Stimulated activated CD4-positive, alpha-beta T cell treated with anti-CD3 and anti-CD28 coated beads, Interleukin-2, amount 100 ng/mL, for 24 hours (primary cell): ENCODE results near the gene PRDM16.

Source experiments
- DNase-seq, 2 donors: peaks; one replicate each; pipeline ENCODE4 v3.0.0-alpha.2; 2020

PRDM16 gene

DNA sequence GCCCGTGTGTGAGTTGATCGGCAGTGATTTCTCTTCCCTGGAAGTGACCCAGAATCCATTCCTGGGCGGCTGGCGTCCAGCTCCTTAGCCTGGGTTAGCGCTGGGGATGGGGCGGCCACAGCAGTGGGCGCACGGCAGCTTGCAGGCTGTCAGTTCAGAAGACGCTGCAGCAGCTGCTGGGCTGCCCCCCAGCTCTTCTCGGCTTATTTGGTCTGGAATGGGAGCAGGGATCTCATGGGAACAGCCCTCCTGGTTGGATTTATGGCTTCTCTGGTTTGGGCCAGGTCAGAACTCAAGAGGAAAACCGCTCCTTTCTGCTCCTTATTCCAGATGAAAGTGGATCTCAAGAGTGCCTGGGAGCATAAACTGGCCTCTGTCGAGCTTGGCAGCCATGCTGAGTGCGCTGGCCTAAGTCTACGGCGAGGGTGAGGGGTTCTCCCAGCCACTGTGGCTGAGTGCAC is 148.2 kb downstream of the PRDM16 start:
- no peak for DNase-seq

- DNase-seq = no peak
Measured at GRCh38 chr1:3217979-3218679, 149.1 kb downstream of the PRDM16 start.

- no peak for DNase-seq
Measured at GRCh38 chr1:3219005-3219790, 150.2 kb downstream of the PRDM16 start.

- DNase-seq = no peak
Measured at GRCh38 chr1:3219791-3220467, 150.9 kb downstream of the PRDM16 start.

DNA sequence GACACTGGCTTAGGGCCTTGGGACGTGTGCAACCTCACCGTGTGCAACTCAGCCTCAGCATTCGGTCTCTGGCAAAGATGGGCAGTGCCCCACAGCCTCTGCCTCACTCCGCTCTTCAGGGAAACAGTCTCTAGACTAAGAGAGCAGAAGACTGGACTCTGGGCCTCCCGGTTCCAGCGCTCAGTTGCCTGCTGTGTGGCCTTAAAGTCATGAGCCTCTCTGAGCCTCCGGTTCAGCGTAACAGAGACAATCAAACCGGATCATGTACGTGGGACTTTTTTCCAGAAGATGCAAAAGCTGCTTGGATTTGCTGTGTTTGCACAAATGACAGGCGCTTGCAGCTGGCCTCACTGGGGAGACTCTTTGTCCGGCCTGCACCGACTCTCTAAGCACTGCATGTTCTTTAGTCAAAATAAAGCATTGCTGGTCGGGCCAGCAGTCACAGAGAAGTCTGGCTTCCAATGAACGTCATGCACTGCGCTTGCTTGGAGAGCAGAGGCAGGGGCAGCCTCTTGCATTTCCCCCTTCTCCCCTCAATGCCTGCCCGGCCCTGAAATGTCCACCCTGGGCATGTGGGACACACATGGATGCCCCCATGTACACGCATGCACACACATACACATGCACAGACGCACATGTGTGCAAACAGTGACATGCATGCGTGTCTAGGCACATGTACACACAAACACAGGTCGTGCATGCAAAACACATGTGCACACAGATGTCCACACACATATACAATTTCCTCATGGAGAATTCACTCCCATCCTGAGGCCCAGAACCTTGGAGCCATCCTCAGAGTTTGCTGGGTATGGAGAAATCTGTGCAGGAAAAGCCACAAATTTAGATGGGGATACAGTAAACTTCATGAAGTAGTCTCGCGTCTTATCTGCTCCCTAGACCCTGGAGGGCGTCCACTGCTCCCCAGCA is 152.4 kb downstream of the PRDM16 start:
- DNase-seq = no peak

DNA sequence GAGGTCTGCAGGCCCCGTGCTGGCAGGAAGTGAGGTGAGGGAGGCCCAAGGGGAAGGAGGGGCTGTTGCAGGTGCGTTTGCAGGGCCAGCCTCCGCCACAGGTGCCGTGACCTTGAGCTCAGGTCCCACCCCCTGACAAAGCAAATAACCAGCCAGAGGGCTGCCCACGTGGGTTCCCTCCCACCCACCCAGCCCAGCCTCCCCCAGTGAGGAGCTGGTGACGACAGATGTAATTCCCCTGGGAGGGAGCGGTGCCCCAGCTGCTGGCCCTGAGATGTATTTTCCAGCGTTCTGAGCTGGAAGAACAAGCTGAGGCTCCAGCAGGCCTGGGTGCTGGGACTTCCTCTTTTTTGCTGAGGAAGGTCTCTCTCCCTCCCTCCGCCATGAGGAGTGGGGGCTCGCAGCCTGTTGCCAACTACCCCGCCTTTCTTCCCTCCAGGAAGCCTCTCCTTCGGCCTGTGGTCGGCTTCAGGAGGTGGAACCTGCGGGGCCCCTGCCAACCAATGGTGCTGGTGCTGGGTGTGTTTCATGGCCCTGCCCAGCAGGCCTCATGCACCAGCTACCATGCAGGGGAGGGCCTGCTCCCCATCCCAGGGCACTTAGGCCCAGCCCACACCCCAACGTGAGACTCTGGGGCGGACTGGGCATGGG is 153.2 kb downstream of the PRDM16 start:
- DNase-seq = no peak

GRCh38 chr1:3225661-3226060 is 156.7 kb downstream of the PRDM16 start:
- no peak for DNase-seq

GRCh38 chr1:3226191-3226590 is 157.2 kb downstream of the PRDM16 start:
- no peak for DNase-seq

DNA sequence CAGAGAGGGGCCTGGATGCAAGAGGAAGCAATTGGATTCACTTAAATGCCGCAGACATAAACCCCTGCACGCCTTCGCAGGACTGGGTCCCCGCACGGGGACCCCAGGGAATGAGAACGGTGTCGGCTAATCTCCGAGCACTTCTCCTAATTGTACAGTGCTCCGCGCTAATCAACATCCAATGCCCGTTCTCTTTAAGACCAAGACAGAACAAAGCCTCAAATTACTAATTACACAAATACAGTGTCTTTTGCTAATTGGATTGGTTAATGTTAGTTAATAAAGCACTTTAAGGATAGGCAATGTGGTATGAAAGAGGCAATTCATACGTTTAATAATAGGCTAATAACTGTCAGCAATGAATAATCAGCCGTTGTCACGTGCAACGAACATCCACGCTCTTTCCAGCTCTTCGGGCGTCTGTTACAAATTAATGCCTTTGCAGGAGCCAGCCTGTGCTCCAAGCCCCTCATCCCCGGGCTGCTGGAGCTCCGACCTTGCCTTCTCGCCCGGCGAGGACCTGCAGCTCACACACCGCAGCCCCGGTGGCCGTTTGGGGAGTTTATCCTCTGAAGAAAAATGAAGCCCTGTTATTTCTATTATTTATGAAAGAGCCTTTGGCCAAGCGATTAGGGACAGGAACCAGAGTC is 157.8 kb downstream of the PRDM16 start:
- no peak for DNase-seq

- DNase-seq = no peak
Measured at GRCh38 chr1:3227351-3227704, 158.3 kb downstream of the PRDM16 start.

- DNase-seq = no peak
Measured at GRCh38 chr1:3227893-3228292, 158.9 kb downstream of the PRDM16 start.

- no peak for DNase-seq
Measured at GRCh38 chr1:3229081-3229725, 160.2 kb downstream of the PRDM16 start.

DNA sequence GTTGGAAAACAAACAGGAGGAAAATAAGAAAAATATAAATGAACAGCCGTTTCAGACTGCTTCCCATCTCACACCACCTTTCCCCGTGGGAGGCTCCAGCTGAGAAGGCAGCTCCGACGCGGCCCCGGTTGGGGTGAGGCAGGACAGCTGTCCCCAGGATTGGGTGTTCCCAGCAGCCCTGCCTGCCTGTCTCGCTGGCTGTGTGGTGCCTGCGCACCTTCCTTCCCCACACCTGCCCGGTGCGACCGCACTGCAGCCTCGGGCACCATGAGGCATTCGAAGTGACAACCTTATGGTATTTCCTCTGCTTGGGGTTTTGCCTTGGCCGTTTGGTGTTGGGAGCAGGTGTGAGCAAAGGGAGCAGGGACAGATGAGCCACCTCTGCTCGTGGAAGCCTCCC is 161.6 kb downstream of the PRDM16 start:
- no peak for DNase-seq

DNA sequence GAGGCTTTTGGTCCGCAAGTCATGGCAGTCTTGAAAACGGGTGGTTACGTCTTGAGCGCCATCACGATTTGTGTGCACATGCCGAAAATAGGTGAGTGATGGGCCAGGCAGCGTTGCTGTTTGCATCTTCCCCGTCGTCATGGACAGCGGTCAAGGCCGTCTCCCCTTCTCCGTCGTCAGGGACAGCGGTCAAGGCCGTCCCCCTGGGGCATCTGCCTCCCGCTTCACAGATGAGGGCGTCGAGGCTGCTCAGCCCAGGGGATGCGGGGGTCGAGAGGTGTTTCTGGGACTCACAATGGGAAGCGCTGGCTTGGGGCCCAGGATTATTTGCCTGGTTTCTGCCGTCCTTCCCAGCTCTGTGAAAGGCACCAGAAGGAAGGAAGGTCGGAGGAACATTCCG is 162.2 kb downstream of the PRDM16 start:
- no peak for DNase-seq

DNA sequence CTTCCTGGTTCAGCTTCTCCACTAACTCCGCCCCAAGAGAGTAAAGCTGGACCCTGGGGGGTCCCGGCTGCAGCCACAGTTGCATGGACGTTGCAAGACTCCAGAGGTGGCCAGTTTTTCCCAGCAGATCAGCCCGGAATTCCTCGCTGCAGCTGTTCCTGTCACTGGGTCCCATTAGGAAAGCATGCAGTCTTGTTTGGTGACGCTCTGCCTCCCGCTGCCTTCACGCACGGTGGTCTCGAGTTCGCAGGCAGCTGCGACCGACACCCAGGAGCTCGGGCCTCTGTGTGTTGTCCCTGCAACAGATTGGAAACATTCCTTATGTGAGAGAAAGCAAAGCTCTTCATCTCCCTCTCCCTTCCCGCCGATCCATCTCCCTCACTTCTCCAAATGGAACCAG is 162.8 kb downstream of the PRDM16 start:
- DNase-seq = no peak

DNA sequence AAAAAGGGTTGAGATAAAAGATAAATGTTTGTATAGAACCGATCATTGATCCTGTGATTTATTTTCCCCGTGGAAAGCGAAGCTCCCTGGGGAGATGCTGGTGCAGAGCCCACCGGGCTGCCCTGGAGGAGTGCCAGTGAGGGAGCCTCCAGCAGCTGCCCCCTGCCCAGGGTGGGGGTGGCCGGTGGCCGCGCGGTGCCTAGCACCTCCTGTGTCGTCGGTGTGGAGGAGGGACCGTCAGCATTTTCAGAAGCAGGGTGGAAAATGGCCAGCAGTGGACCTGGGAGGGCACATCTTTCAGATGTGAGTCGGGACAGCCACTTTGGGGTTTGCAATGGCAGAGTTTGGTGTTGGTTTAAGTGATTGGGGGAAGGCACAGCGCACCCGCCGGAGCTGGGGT is 164.0 kb downstream of the PRDM16 start:
- no peak for DNase-seq

- no peak for DNase-seq
Measured at GRCh38 chr1:3233551-3233950, 164.5 kb downstream of the PRDM16 start.

GRCh38 chr1:3234281-3234680 is 165.3 kb downstream of the PRDM16 start:
- DNase-seq = no peak

- DNase-seq = no peak
Measured at GRCh38 chr1:3234956-3235355, 166.0 kb downstream of the PRDM16 start.

DNA sequence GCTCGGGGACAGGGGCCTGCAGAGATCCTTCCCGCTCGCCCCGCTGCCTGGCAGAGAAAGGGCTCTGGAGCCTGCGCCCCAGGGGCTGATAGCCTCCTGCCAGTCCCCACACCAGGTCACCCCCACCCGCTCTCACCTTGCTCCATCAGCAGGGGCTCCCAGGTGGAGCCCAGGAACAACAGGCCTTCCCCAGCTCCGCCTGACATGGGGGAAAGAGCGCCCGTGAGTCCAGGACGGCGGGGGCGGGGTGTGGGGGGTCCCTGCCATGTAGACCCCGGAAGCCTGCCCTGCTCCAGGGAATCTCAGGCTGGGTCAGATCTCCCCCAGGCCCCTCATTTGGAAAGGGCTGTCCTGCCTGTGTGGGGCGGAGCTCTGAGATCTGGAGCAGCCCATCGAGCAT is 166.5 kb downstream of the PRDM16 start:
- no peak for DNase-seq

DNA sequence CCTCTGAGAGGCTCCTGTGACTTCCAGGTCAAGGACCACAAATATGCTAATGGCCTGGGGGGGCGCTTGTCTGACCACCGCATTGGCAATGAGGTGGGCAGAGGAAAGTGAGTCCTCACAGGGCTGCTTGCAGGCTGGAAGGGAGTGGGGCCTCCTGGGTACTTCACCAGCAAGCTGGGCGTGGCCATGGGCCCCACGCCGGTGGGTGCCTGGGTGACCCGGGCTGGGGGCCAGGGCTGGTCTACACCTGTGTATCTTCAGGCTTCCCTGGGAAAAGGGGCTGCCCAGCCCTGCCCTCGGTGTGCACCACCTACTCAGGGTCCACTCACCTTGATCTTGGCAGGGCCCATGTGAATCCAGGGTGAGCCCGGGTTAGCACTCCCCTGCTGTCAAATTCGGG is 167.4 kb downstream of the PRDM16 start:
- DNase-seq = no peak
